Hepatocyte (in vitro differentiated cells): ENCODE results near the gene ZNF790. TPM values are rescaled to one million over a fixed set of nuclear protein-coding genes. Genes with fewer than 3 reads are reported as not detected.
"Not testable (repeated sequence)": the region's sequence is repeated elsewhere in the genome, so short reads cannot be mapped to it uniquely, and the experiment has no call there.

Experiments
- DNase-seq: peaks from one replicate; pipeline ENCODE4 v3.0.0-alpha.2; 2016; ENCODE audit warnings: low spot score
- H2AFZ ChIP-seq: fragments of 200-600 bp; sonication (generic); 2 replicates; pipeline ENCODE4 v1.6.0; 2016; ENCODE audit warnings: antibody characterized with exemption, mild to moderate bottlenecking
- H3K27ac ChIP-seq: fragments of 200-600 bp; sonication (generic); 2 replicates; pipeline ENCODE4 v1.5.1; 2016; ENCODE audit warnings: mild to moderate bottlenecking
- H3K27me3 ChIP-seq: fragments of 200-600 bp; sonication (generic); 2 replicates; pipeline ENCODE4 v1.6.1; 2016
- H3K36me3 ChIP-seq: fragments of 200-600 bp; sonication (generic); replicated peaks from 2 replicates; pipeline ENCODE4 v1.5.1; 2016; ENCODE audit warnings: low read depth; ENCODE audit not compliant: insufficient read depth
- H3K4me1 ChIP-seq: fragments of 200-600 bp; sonication (generic); 2 replicates; pipeline ENCODE4 v1.5.1; 2016; ENCODE audit warnings: mild to moderate bottlenecking, moderate library complexity; ENCODE audit not compliant: insufficient read depth
- H3K4me2 ChIP-seq: fragments of 200-600 bp; sonication (generic); 2 replicates; pipeline ENCODE4 v1.6.0; 2016
- H3K4me3 ChIP-seq: fragments of 200-600 bp; sonication (generic); 2 replicates; pipeline ENCODE4 v1.5.1; 2016; ENCODE audit warnings: mild to moderate bottlenecking
- H3K79me2 ChIP-seq: fragments of 200-600 bp; sonication (generic); 2 replicates; pipeline ENCODE4 v1.6.0; 2017; ENCODE audit warnings: mild to moderate bottlenecking
- H3K9me2 ChIP-seq: fragments of 200-600 bp; sonication (generic); replicated peaks from 2 replicates; pipeline ENCODE4 v1.6.0; 2017; ENCODE audit warnings: mild to moderate bottlenecking; ENCODE audit not compliant: insufficient read depth
- H3K9me3 ChIP-seq: fragments of 200-600 bp; sonication (generic); 2 replicates; pipeline ENCODE4 v1.5.1; 2016; ENCODE audit warnings: low read depth, mild to moderate bottlenecking
- H4K20me1 ChIP-seq: fragments of 200-600 bp; sonication (generic); 2 replicates; pipeline ENCODE4 v1.6.0; 2016; ENCODE audit warnings: mild to moderate bottlenecking; ENCODE audit not compliant: insufficient read depth, poor library complexity, severe bottlenecking
- CTCF ChIP-seq: fragments of 200-600 bp; sonication (generic); IDR thresholded peaks from 2 replicates; pipeline ENCODE4 v1.5.1; 2016; ENCODE audit warnings: antibody characterized with exemption, mild to moderate bottlenecking; ENCODE audit not compliant: poor library complexity
- EZH2 ChIP-seq: fragments of 200-600 bp; sonication (generic); IDR thresholded peaks from 2 replicates; pipeline ENCODE4 v1.6.1; 2016; ENCODE audit warnings: antibody characterized with exemption, mild to moderate bottlenecking, borderline replicate concordance
- EZH2phosphoT487 ChIP-seq: fragments of 200-600 bp; sonication (generic); IDR thresholded peaks from one replicate; pipeline ENCODE4 v1.6.1; 2018; ENCODE audit warnings: antibody characterized with exemption, mild to moderate bottlenecking, low read depth, moderate library complexity; ENCODE audit not compliant: unreplicated experiment, severe bottlenecking
- WGBS: methylation state at CpG from one replicate; pipeline ENCODE4 v1.1.6; 2016; ENCODE audit warnings: low lambda C conversion rate; ENCODE audit errors: missing lambda C conversion rate; 5-methylcytosine and 5-hydroxymethylcytosine counted together
- polyA plus RNA-seq: library from polyadenylated mRNA; unstranded; fragments of >200 nt; fragmentation: Nextera tagmentation; extraction: Ambion mirVana; gene quantifications from 2 replicates; pipeline ENCODE4 v1.2.1, GENCODE V29; 2016
- total RNA-seq: library from RNA; depleted of rRNA; stranded (reverse); fragments of >200 nt; gene quantifications from 2 replicates; pipeline ENCODE4 v1.2.3, GENCODE V29; 2014

Gene ZNF790
- total and polyA plus RNA-seq, 2 experiments from 2014 or later, result 2.4 to 13.8 TPM

- no peaks in the 10 kb centered on the region for H3K9me3 ChIP-seq
- H4K20me1 ChIP-seq, result no peaks in the 10 kb centered on the region
- no peak overlapping the region for H3K4me2 ChIP-seq
- 89% methylated on average over 9 of the region's 9 CpGs for WGBS
- no peaks in the 10 kb centered on the region for H3K27me3 ChIP-seq
- H3K27ac ChIP-seq, result no peak overlapping the region
- TF ChIP-seq CTCF (no peak), EZH2phosphoT487 (no peak), EZH2 (no peak)
- H3K36me3 ChIP-seq, result no peaks in the 10 kb centered on the region
- H3K9me2 ChIP-seq, result no peaks in the 10 kb centered on the region
- H3K4me3 ChIP-seq, result no peak overlapping the region
- no peaks in the 10 kb centered on the region for H3K79me2 ChIP-seq
- H3K4me1 ChIP-seq, result no peaks in the 10 kb centered on the region
- H2AFZ ChIP-seq, result no peak overlapping the region
- DNase-seq, result no peak
Measured at GRCh38 chr19:36797786-36798108, 40.4 kb downstream of the ZNF790 start.

- 97% methylated on average over 19 of the region's 19 CpGs for WGBS
- Histone ChIP-seq H3K36me3 (no peaks in the 10 kb centered on the region), H3K9me2 (no peaks in the 10 kb centered on the region), H3K4me2 (no peak overlapping the region), H3K9me3 (no peaks in the 10 kb centered on the region), H3K27me3 (no peaks in the 10 kb centered on the region), H2AFZ (no peak overlapping the region), H3K4me1 (no peaks in the 10 kb centered on the region), H4K20me1 (no peaks in the 10 kb centered on the region), H3K27ac (no peak overlapping the region), H3K79me2 (no peaks in the 10 kb centered on the region), H3K4me3 (no peak overlapping the region)
- no peak for DNase-seq
- TF ChIP-seq EZH2phosphoT487 (no peak), CTCF (no peak), EZH2 (no peak)
Measured at GRCh38 chr19:36796714-36796992, 41.5 kb downstream of the ZNF790 start.

GRCh38 chr19:36791420-36792141 lies 46.6 kb downstream of the ZNF790 start:
- H3K9me3 ChIP-seq, H3K4me3 ChIP-seq, DNase-seq, H3K27ac ChIP-seq, H3K27me3 ChIP-seq, H4K20me1 ChIP-seq, H3K4me2 ChIP-seq, H3K36me3 ChIP-seq, H2AFZ ChIP-seq, H3K79me2 ChIP-seq, H3K4me1 ChIP-seq, H3K9me2 ChIP-seq: not testable (repeated sequence)
- WGBS, result 85% methylated on average over 31 of the region's 34 CpGs

GRCh38 chr19:36775768-36776167 lies 62.4 kb downstream of the ZNF790 start:
- H3K79me2 ChIP-seq, result peaks cover 3% of the 10 kb centered on the region
- H3K27ac ChIP-seq, result no peak overlapping the region
- H3K9me3 ChIP-seq, result no peaks in the 10 kb centered on the region
- H3K9me2 ChIP-seq, result no peaks in the 10 kb centered on the region
- H3K27me3 ChIP-seq, result no peaks in the 10 kb centered on the region
- no peaks in the 10 kb centered on the region for H3K36me3 ChIP-seq
- 97% methylated on average over 32 of the region's 38 CpGs for WGBS
- H4K20me1 ChIP-seq, result no peaks in the 10 kb centered on the region
- TF ChIP-seq CTCF, result no peak
- TF ChIP-seq EZH2phosphoT487, result no peak
- TF ChIP-seq EZH2, result no peak
- H3K4me3 ChIP-seq, result no peak overlapping the region
- H3K4me2 ChIP-seq, result no peak overlapping the region
- no peaks in the 10 kb centered on the region for H3K4me1 ChIP-seq
- no peak for DNase-seq
- no peak overlapping the region for H2AFZ ChIP-seq
